ENCODE data around the gene FOXP4.

DNA sequence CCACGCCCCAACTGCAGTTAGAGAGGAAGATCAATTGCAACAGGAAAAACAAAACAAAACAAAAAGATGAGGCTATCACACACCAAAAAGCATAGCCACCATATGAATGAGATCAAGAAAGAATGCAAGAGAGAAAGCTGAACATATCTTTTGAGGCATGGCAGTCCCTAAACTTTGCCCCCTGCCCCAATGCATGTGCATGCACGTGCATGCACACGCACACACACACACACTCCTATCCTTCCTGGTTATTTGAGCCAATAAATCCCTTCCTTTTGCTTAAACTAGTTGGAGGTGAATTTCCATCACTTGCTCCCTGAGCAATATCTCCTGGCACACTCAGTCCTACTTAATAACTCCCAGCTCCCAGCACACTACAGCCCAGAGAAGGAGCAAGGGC, 48.6 kb upstream of the FOXP4 start:
- no peak for TF ChIP-seq EZH2phosphoT487 (IDR thresholded peaks at IDR 0.05; ENCODE audit: insufficient read depth, low read depth)
- TF ChIP-seq EZH2 (IDR thresholded peaks at IDR 0.05; ENCODE audit: insufficient read depth, poor library complexity, severe bottlenecking) = no peak
